Measurements from ENCODE around the gene CFAP52.
"Not testable (repeated sequence)": the region's sequence is repeated elsewhere in the genome, so short reads cannot be mapped to it uniquely, and the experiment has no call there.

Gene CFAP52

GRCh38 chr17:9647014-9647413 lies 70.6 kb downstream of the CFAP52 start:
- DNase-seq, result no peak

- DNase-seq, result no peak
Measured at GRCh38 chr17:9648521-9649110, 72.2 kb downstream of the CFAP52 start.

- DNase-seq, result no peak
Measured at GRCh38 chr17:9658593-9659211, 82.3 kb downstream of the CFAP52 start.

GRCh38 chr17:9661027-9661426 lies 84.6 kb downstream of the CFAP52 start:
- no peak for DNase-seq

GRCh38 chr17:9663511-9663910 lies 87.1 kb downstream of the CFAP52 start:
- DNase-seq, result not testable (repeated sequence)

- DNase-seq, result no peak
Measured at GRCh38 chr17:9666461-9667050, 90.1 kb downstream of the CFAP52 start.

- DNase-seq, result no peak
Measured at GRCh38 chr17:9668517-9668916, 92.1 kb downstream of the CFAP52 start.

GRCh38 chr17:9669551-9670008 lies 93.1 kb downstream of the CFAP52 start:
- no peak for DNase-seq

GRCh38 chr17:9670596-9670995 lies 94.2 kb downstream of the CFAP52 start:
- DNase-seq, result no peak

- DNase-seq, result no peak
Measured at GRCh38 chr17:9671559-9671958, 95.1 kb downstream of the CFAP52 start.

GRCh38 chr17:9672266-9672665 lies 95.8 kb downstream of the CFAP52 start:
- no peak for DNase-seq

- no peak for DNase-seq
Measured at GRCh38 chr17:9672691-9673090, 96.2 kb downstream of the CFAP52 start.

- DNase-seq, result no peak
Measured at GRCh38 chr17:9676084-9676483, 99.6 kb downstream of the CFAP52 start.

GRCh38 chr17:9676820-9677310 lies 100.4 kb downstream of the CFAP52 start:
- no peak for DNase-seq

- DNase-seq, result no peak
Measured at GRCh38 chr17:9677411-9677810, 101.0 kb downstream of the CFAP52 start.

GRCh38 chr17:9677896-9678295 lies 101.5 kb downstream of the CFAP52 start:
- DNase-seq, result no peak

- no peak for DNase-seq
Measured at GRCh38 chr17:9684955-9685621, 108.6 kb downstream of the CFAP52 start.

Data from NCI-H2107 (cell line).